Stomach (tissue), 9 donors: ENCODE data around the gene HADHB. TPM values are rescaled to one million over a fixed set of nuclear protein-coding genes. Genes with fewer than 3 reads are reported as not detected.
A peak's percentile ranks its signal among the peaks of the same experiment; 100 is the strongest.
"Not testable (repeated sequence)": the region's sequence is repeated elsewhere in the genome, so short reads cannot be mapped to it uniquely, and the experiment has no call there.

ENCODE experiments used
- DNase-seq, 2 donors: peaks; one replicate each; pipeline versions ENCODE4 v3.0.0 to v3.0.0-alpha.2; 2013 to 2019
- H3K27ac ChIP-seq, 5 donors: fragments of 200-600 bp in 4 of 5; sonication (generic) in 4 of 5; one replicate each; pipeline ENCODE4 v1.5.1; 2013 to 2019; ENCODE audit warnings: mild to moderate bottlenecking in 1 of 5, moderate library complexity in 1 of 5
- H3K27me3 ChIP-seq, 3 donors: fragments of 200-600 bp; sonication (generic); one replicate each; pipeline ENCODE4 v1.5.1; 2017 to 2019; ENCODE audit warnings: mixed run types in 1 of 3
- H3K36me3 ChIP-seq, 4 donors: fragments of 200-600 bp; sonication (generic); 1 replicate in 3 of 4; 2 replicates in 1 of 4; pipeline ENCODE4 v1.5.1; 2016 to 2019
- H3K4me1 ChIP-seq, 4 donors: fragments of 200-600 bp; sonication (generic); one replicate each; pipeline ENCODE4 v1.5.1; 2016 to 2019
- H3K4me3 ChIP-seq, 4 donors: fragments of 200-600 bp; sonication (generic) in 3 of 4; one replicate each; pipeline ENCODE4 v1.5.1; 2016 to 2019; ENCODE audit warnings: mild to moderate bottlenecking in 1 of 4
- H3K9me3 ChIP-seq, 4 donors: fragments of 200-600 bp; sonication (generic); one replicate each; pipeline ENCODE4 v1.5.1; 2016 to 2019
- CTCF ChIP-seq, 7 experiments: fragments of 450-650 bp in 4 of 7; fragments of 200-600 bp in 3 of 7; sonication (generic) in 3 of 7; IDR thresholded peaks; one replicate each; pipeline ENCODE4 v1.5.1; 2016 to 2019; ENCODE audit warnings: antibody characterized with exemption in 7 of 7, control low read depth in 2 of 7, mild to moderate bottlenecking in 1 of 7
- EP300 ChIP-seq: sonication (generic); formaldehyde crosslinking; IDR thresholded peaks from one replicate; pipeline ENCODE4 v1.6.1; 2017; ENCODE audit warnings: antibody characterized with exemption
- POLR2A ChIP-seq, 4 donors: fragments of 450-650 bp; IDR thresholded peaks; one replicate each; pipeline ENCODE4 v1.6.1; 2016; ENCODE audit warnings: antibody characterized with exemption in 4 of 4, control low read depth in 2 of 4, mild to moderate bottlenecking in 1 of 4, moderate library complexity in 1 of 4
- POLR2AphosphoS5 ChIP-seq, 3 donors: sonication (generic); formaldehyde crosslinking; IDR thresholded peaks; one replicate each; pipeline ENCODE4 v1.6.1; 2016; ENCODE audit warnings: antibody characterized with exemption in 3 of 3
- WGBS, 5 donors: extraction: QIAGEN DNeasy Blood & Tissue Kit in 3 of 5; methylation state at CpG; one replicate each; pipeline versions ENCODE4 v1.1.5 to v1.1.7; 2013 to 2018; 5-methylcytosine and 5-hydroxymethylcytosine counted together
- intact Hi-C: fragments of 100-400 bp; cut with DNase I; formaldehyde crosslinking; loops from one replicate; pipeline ENCODE4 v1.15.1; 2023; ENCODE audit warnings: low total_unique reads
- polyA plus RNA-seq, 3 donors: library from polyadenylated mRNA; stranded (reverse); fragments of 200-250 nt; gene quantifications; one replicate each; pipeline ENCODE4 v1.2.3, GENCODE V29; 2013
- total RNA-seq, 5 donors: library from RNA; depleted of rRNA; stranded (reverse); fragments of >200 nt; gene quantifications; one replicate each; pipeline versions ENCODE4 v1.1.0 to v1.2.3, GENCODE V29; 2014 to 2016
- donor health status: healthy with polysubstance abuse.
- donor health status: Bipolar disorder and iron deficiency.
- donor health status: healthy.

Gene HADHB
- total and polyA plus RNA-seq, 8 donors = 70.4 to 178 (median 91.4) TPM

DNA sequence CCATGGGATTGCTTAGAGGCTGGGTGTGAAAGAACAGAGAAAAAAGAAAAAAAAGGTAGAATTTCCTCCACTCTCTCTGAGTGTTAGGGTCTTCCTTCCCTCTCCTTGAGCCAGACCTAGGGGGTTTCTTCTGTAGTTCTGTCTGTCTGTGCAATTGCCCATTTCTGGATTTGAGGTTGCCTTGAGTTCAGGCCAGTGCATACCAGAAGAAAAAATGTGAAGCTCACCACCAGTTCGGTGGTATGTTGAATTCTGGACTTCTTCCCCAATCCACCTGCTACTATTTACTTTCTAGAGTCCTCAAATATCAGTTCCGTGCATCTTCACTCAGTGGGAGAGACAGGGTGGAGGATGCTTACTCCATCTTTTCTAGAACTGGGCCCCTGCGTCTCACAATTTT lies 85.9 kb downstream of the HADHB start:
- 76 to 89% (median 81%) methylated on average over 3 of the region's 3 CpGs for WGBS, 5 donors
- intact Hi-C loops = no loop called here
- Histone ChIP-seq H3K4me3 (no peak overlapping the region), H3K27me3 (no peaks in the 10 kb centered on the region), H3K9me3 (no peaks in the 10 kb centered on the region), H3K36me3 (no peaks in the 10 kb centered on the region), H3K4me1 (peaks cover 0 to 8% (median 0%) of the 10 kb centered on the region in 4 donors), H3K27ac (no peak overlapping the region)
- DNase-seq = no peak
- TF ChIP-seq POLR2A (IDR thresholded peaks at IDR 0.05) (no peak), POLR2AphosphoS5 (IDR thresholded peaks at IDR 0.05) (no peak), EP300 (no peak), CTCF (IDR thresholded peaks at IDR 0.05) (no peak)

DNA sequence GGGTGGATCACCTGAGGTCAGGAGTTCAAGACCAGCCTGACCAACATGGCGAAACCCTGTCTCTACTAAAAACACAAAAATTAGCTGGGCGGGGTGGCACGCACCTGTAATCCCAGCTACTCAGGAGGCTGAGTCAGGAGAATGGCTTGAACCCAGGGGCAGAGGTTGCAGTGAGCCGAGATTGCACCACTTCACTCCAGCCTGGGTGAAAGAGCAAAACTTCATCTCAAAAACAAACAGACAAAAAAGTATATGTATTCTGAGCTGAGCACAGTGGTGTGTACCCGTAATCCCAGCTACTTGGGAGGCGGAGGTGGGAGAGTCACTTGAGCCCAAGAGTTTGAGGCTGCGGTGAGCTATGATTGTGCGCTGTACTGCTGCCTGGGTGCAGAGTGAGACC lies 86.6 kb downstream of the HADHB start:
- H3K4me3 ChIP-seq, H3K4me1 ChIP-seq, H3K36me3 ChIP-seq, DNase-seq, intact Hi-C loops, H3K27me3 ChIP-seq, H3K27ac ChIP-seq, H3K9me3 ChIP-seq: not testable (repeated sequence)
- 90 to 96% (median 92%) methylated on average over 8 of the region's 8 CpGs for WGBS, 5 donors

- no peaks in the 10 kb centered on the region for H3K9me3 ChIP-seq
- intact Hi-C loops = no loop called here
Observed at GRCh38 chr2:26333293-26333692, 88.6 kb downstream of the HADHB start.

GRCh38 chr2:26335231-26335630 lies 90.5 kb downstream of the HADHB start:
- Histone ChIP-seq H3K4me1 (peaks cover 0 to 2% (median 0%) of the 10 kb centered on the region in 4 donors), H3K4me3 (no peak overlapping the region), H3K27me3 (no peaks in the 10 kb centered on the region), H3K27ac (no peak overlapping the region), H3K9me3 (no peaks in the 10 kb centered on the region), H3K36me3 (no peaks in the 10 kb centered on the region)
- intact Hi-C loops = no loop called here
- WGBS, 5 donors = 45 to 79% (median 67%) methylated on average over 3 of the region's 3 CpGs
- DNase-seq = peak in 1 of 2 donors; percentile 36
- TF ChIP-seq EP300 (no peak), CTCF (IDR thresholded peaks at IDR 0.05) (no peak), POLR2A (IDR thresholded peaks at IDR 0.05) (no peak)

More at GRCh38 chr2:26333293-26333692, 88.6 kb downstream of the HADHB start:
- Histone ChIP-seq H3K36me3 (no peaks in the 10 kb centered on the region), H3K27ac (no peak overlapping the region), H3K4me1 (peaks cover 0 to 8% (median 0%) of the 10 kb centered on the region in 4 donors), H3K27me3 (no peaks in the 10 kb centered on the region), H3K4me3 (no peak overlapping the region)
- WGBS, 5 donors = 22 to 37% (median 31%) methylated on average over 2 of the region's 2 CpGs
- DNase-seq = peak in 1 of 2 donors; percentile 44
- TF ChIP-seq CTCF (IDR thresholded peaks at IDR 0.05) (no peak), EP300 (no peak), POLR2A (IDR thresholded peaks at IDR 0.05) (no peak), POLR2AphosphoS5 (IDR thresholded peaks at IDR 0.05) (no peak)

DNA sequence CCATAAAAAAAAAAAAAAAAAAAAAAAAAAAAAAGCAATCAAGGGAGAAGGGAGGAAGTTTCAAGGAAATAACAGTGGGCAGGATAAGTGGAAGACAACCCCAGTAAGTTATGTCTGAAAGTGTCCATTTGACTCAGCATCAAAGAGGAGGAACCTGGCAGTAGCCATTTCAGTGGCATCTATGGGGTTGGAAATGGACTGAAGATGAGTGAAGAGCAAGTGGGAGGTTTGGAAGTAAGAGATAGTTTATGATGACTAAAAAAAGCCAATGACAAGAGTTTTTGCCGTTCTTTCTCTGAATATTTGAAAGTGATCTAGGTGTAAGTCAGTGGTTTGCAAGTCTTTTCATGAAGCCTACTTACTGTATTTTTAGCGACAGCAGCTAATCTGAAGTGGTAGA lies 92.0 kb downstream of the HADHB start:
- H3K27me3 ChIP-seq = no peaks in the 10 kb centered on the region
- TF ChIP-seq CTCF (IDR thresholded peaks at IDR 0.05) = no peak
- no peak for TF ChIP-seq EP300
- no peak for TF ChIP-seq POLR2A (IDR thresholded peaks at IDR 0.05)
- no peak for TF ChIP-seq POLR2AphosphoS5 (IDR thresholded peaks at IDR 0.05)
- no peaks in the 10 kb centered on the region for H3K36me3 ChIP-seq
- H3K9me3 ChIP-seq = no peaks in the 10 kb centered on the region
- no peak overlapping the region for H3K4me3 ChIP-seq
- intact Hi-C loops = no loop called here
- no peak overlapping the region for H3K27ac ChIP-seq
- 84 to 95% (median 88%) methylated on average over 2 of the region's 2 CpGs for WGBS, 5 donors
- DNase-seq = no peak
- H3K4me1 ChIP-seq = no peaks in the 10 kb centered on the region
